ENCODE data around the gene SPATC1L. TPM values are rescaled to one million over a fixed set of nuclear protein-coding genes. Genes with fewer than 3 reads are reported as not detected.
A peak's percentile ranks its signal among the peaks of the same experiment; 100 is the strongest.
"Not testable (repeated sequence)": the region's sequence is repeated elsewhere in the genome, so short reads cannot be mapped to it uniquely, and the experiment has no call there.

The SPATC1L gene
- total RNA-seq, 1 donor from 2014 or later, result 1.1 TPM

DNA sequence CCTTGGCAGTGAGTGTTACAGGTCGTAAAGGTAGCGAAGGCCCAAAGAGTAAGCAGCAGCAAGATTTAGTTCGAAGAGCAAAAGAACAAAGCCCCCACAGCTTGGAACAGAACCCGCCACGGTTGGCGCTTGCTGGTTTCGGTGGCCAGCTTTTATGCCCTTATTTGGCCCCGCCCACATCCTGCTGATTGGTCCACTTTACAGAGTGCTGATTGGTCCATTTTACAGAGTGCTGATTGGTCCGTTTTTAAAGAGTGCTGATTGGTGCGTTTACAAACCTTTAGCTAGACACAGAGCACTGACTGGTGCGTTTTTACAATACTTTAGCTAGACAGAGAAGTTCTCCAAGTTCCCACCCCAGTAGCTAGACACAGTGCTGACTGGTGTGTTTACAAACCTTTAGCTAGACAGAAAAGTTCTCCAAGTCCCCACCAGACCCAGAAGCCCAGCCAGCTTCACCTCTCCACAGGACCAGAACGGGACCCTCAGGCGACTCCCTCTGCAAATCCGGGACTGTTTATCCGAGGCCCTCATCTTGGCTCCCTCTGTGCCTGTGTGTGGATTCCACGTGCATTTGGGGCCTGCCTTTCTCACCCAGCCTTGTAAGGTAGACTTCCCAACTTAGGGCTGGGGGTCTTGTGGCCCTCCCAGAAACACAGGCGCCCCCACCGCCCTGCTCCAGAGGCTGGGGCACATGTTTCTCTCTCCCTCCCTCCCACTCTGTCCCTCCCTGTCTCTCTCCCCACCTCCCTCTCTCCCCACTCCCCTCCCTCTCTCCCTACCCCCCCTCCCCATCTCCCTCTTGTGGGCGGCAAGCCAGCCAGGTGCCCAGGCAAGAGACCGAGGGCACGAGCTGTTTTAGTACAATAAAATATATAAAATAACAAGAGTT, 41.4 kb downstream of the SPATC1L start:
- no peak overlapping the region for H3K4me3 ChIP-seq (ENCODE audit: low read depth, low read length)
- no peaks in the 10 kb centered on the region for H3K36me3 ChIP-seq (ENCODE audit: control insufficient read depth, insufficient read depth, low read length)
- TF ChIP-seq, protein P1, sequence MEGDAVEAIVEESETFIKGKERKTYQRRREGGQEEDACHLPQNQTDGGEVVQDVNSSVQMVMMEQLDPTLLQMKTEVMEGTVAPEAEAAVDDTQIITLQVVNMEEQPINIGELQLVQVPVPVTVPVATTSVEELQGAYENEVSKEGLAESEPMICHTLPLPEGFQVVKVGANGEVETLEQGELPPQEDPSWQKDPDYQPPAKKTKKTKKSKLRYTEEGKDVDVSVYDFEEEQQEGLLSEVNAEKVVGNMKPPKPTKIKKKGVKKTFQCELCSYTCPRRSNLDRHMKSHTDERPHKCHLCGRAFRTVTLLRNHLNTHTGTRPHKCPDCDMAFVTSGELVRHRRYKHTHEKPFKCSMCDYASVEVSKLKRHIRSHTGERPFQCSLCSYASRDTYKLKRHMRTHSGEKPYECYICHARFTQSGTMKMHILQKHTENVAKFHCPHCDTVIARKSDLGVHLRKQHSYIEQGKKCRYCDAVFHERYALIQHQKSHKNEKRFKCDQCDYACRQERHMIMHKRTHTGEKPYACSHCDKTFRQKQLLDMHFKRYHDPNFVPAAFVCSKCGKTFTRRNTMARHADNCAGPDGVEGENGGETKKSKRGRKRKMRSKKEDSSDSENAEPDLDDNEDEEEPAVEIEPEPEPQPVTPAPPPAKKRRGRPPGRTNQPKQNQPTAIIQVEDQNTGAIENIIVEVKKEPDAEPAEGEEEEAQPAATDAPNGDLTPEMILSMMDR (IDR thresholded peaks at IDR 0.05; ENCODE audit: insufficient read depth, low read length, severe bottlenecking), result no peak
- H3K27me3 ChIP-seq (ENCODE audit: control insufficient read depth, insufficient read depth, low read length), result peaks cover 2% of the 10 kb centered on the region
- FAIRE-seq (no peak), DNase-seq (ENCODE audit: low read depth) (no peak)

DNA sequence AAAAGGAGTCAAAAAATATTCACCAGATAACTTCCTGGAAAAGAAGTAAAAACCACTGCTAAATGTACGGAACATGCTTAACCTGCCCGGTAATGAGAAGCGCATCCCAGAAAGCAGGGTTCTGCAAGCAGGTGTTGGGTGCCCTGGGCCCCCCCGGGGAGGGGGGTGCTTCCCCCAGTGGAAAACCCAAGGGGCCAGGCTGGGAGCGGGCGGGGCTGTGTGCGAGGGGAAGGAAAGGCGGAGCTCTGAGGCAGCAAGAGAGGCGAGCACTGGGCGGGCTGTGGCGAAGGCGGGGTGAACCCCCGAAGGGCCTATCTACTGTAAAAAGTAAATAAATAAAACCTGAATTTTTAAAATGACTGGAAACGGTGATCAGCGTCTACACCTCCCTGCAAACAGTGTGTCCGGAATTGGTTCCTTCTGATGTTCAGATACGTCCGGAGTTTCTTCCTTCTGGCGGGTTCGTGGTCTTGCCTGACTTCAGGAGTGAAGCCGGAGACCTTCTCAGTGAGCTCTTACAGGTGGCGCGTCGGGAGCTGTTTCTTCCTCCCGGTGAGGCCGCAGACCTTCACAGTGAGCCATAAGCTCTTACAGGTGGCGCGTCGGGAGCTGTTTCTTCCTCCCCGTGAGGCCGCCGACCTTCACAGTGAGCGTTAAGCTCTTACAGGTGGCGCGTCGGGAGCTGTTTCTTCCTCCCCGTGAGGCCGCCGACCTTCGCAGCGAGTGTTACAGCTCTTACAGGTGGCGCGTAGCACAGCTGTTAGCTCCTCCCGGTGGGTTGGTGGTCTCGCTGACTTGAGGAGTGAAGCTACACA, 42.3 kb downstream of the SPATC1L start:
- Histone ChIP-seq H3K27me3 (ENCODE audit: control insufficient read depth, insufficient read depth, low read length) (peaks cover 2% of the 10 kb centered on the region), H3K4me3 (ENCODE audit: low read depth, low read length) (no peak overlapping the region), H3K36me3 (ENCODE audit: control insufficient read depth, insufficient read depth, low read length) (no peaks in the 10 kb centered on the region)
- DNase-seq (ENCODE audit: low read depth) (no peak), FAIRE-seq (peak; percentile 75)
- TF ChIP-seq, protein P1 (IDR thresholded peaks at IDR 0.05; ENCODE audit: insufficient read depth, low read length, severe bottlenecking), result no peak

DNA sequence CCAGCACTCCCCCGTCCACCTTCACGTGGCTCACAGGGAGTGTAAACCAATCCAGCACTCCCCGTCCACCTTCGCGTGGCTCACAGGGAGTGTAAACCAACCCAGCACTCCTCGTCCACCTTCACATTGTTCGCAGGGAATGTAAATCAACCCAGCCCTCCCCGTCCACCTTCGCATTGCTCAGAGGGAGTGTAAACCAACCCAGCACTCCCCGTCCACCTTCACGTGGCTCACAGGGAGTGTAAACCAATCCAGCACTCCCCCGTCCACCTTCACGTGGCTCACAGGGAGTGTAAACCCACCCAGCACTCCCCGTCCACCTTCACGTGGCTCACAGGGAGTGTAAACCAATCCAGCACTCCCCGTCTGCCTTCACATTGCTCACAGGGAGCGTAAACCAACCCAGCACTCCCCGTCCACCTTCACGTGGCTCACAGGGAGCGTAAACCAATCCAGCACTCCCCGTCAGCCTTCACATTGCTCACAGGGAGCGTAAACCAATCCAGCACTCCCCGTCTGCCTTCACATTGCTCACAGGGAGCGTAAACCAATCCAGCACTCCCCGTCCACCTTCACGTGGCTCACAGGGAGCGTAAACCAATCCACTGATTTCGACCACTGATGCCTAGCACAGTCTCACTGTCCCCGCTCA, 43.8 kb downstream of the SPATC1L start:
- FAIRE-seq (peak; percentile 98), DNase-seq (ENCODE audit: low read depth) (peak; percentile 13)
- not testable (repeated sequence) for H3K4me3 ChIP-seq (ENCODE audit: low read depth, low read length); H3K27me3 ChIP-seq (ENCODE audit: control insufficient read depth, insufficient read depth, low read length); H3K36me3 ChIP-seq (ENCODE audit: control insufficient read depth, insufficient read depth, low read length)

DNA sequence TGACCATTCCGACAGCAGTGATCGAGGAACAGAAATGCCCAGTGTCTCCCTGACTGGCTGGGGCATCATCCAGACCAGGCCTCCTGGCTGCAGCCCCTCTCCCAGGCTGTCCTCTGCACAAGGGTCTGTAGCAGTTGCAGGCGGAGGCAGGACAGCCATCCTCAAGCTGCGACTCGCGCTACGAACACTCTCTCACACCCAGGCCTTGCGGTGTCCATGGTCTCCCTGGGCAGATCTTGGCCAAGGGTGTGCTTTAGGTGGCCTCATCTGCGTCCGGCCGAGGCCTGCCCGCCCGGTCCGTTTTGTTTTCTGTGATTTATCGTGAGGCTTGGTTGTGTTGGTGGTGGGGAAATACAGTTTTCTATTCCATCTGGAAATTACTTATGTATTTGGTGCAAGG, 44.6 kb downstream of the SPATC1L start:
- Histone ChIP-seq H3K36me3 (ENCODE audit: control insufficient read depth, insufficient read depth, low read length) (no peaks in the 10 kb centered on the region), H3K4me3 (ENCODE audit: low read depth, low read length) (no peak overlapping the region), H3K27me3 (ENCODE audit: control insufficient read depth, insufficient read depth, low read length) (peaks cover 2% of the 10 kb centered on the region)
- TF ChIP-seq, protein P1 (IDR thresholded peaks at IDR 0.05; ENCODE audit: insufficient read depth, low read length, severe bottlenecking), result no peak
- FAIRE-seq (no peak), DNase-seq (ENCODE audit: low read depth) (no peak)

DNA sequence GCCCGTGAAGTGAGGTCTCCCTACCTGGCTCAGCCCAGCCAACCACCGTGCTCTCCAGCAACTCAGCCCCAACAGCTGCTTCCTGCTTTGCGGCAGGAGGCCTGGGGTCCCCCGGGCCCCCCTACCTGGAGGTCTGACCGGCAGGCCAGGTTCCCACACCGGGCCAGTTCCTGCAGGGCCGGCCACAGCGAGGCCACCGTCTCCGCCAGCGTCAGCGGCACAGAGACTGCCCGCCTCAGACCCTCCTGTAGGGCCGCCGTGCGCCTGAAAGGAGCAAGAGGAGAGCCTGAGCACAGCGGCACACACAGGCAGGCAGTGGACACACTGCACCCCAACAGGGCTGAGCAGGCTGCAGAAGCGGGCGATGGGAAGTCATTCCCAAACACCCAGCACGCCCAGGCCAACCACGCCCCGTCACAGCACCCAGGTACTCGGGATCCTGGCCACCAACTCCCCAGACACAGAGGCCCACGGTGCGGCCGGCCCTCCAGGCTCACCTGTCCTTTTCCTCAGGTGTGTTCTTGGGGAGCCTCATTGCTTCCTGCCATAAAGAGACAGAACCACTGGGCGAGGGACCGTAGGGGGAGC, 45.8 kb downstream of the SPATC1L start:
- TF ChIP-seq, protein P1 (IDR thresholded peaks at IDR 0.05; ENCODE audit: insufficient read depth, low read length, severe bottlenecking), result no peak
- Histone ChIP-seq H3K4me3 (ENCODE audit: low read depth, low read length) (no peak overlapping the region), H3K27me3 (ENCODE audit: control insufficient read depth, insufficient read depth, low read length) (peaks cover 2% of the 10 kb centered on the region), H3K36me3 (ENCODE audit: control insufficient read depth, insufficient read depth, low read length) (no peaks in the 10 kb centered on the region)
- DNase-seq (ENCODE audit: low read depth), result no peak
- FAIRE-seq, result no peak

Data from bronchial epithelial cell (primary cell).